Activated CD4-positive, alpha-beta T cell treated with anti-CD3 and anti-CD28 coated beads, Interleukin-2, amount 50 U/mL, for 1 hour (primary cell): ENCODE data around the gene GDF7.

Experiments used
- DNase-seq: peaks from one replicate; pipeline ENCODE4 v3.0.0-alpha.2; 2020

The GDF7 gene

DNA sequence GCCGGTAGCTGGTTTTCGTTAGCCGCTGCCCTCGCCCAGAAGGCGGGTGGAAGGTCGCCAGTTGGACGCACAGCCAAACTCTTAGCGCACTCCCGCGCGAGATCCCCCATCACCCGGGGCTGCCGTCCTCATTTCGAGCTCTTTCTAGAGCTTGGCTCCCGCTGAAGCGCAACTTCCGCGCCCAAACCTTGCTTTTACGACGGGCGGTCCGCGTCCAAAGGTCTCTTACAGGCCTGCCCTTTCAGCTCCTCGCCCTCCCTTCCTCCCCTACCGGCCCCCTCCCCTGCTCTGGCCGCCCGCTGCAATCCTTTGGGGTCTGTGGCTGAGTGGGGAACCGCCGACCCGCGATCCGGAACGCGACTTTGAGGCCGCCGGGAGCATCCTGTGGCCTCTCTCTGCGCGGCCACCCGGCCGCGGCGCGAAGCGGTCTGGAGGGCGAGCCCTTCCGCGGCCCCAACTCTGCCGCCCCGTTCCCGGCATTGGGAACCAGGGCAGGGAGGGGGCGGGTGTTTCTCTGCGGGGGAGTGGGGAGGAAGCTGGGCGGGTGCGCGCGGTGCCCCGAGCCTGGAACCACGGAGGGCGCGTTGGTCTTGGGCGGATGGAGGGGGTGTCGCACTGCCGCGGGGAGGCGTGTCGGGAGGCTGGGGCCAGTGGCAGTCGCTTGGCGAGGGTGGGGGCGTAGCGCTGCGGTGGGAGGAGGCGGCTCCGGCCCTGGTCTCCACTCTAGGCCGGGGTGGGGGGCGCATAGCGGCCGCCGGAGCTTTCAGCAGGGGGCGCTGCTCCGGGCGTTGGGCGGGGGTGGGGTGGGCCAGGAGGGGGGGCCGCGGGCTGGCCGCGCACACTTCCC lies at the start of gene GDF7:
Gene GDF7 (plus strand): TSS at position 841 of the 847 bp plus-strand sequence. CDS start 96 bp downstream, outside the sequence.
- no peak for DNase-seq

- no peak for DNase-seq
Measured at GRCh38 chr2:20617892-20618467, 49.0 kb upstream of the GDF7 start.

DNA sequence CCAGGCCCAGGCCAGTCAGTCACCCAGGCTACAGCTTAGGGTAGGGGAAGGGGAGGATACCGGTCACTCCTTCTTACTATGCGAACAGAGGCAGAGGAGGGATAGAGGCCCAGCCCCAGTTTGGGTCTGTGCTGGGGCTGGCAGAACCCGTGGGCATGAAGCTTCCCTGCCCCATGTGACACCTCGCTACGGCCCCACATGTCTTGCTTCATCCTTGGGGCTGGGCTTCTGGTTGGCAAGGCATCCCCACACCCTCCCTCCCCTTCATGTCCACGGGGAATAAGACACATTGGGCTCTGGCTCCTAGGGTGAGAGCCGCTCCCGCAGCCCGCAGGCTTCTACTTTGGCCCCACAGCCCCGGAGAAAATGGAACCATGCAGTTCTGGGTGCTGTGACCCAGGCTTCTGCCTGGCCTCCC lies 48.5 kb upstream of the GDF7 start:
- DNase-seq = no peak

DNA sequence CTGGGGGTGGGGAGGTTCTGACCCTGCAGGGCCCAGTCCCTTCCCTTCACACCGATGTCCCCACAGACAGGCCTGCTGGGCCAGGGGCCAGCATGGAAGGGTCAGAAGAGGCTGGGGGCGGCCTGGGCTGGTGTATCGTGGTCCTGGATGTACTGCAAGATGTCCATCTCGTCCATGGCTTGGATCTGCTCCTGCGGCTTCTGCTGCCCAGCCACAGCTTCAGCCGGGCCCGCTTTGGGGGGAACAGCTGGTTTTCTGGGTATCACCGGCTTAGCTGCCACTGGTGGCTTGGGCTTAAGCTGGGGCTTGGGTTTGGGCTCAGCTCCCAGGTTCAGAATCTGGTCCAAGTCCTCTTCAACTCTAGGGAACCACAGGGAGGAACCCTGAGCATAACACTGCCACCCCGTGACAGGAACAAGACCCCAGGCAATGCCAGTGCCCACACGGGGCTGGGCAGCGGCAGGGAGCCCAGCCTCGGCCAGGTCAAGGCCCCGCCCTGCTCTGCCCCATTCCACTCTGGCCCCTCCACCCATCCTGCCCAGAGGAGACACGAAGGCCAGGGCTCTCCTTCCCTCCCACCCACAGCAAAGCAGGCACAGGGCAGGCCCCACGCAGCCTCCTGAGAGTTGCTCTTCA lies 47.9 kb upstream of the GDF7 start:
- no peak for DNase-seq

DNA sequence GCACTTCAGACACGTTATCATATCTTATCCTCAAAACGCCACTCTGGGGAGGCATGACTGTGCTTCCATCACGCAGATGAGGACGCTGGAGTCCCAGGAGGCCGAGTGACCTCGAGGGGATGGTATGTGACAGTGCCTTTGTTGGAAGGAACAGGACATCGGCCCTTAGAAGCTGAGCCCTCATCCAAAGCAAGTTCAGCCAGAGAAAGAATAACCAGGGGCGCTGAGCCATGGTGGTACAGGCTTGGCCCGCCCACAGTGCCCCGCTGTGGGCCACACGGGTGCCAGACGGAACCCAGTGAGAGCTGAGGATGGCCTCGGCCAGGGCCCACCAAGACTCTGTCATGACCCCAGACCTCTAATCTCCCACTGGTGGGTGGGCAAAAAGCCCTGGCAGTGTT lies 47.3 kb upstream of the GDF7 start:
- no peak for DNase-seq

DNA sequence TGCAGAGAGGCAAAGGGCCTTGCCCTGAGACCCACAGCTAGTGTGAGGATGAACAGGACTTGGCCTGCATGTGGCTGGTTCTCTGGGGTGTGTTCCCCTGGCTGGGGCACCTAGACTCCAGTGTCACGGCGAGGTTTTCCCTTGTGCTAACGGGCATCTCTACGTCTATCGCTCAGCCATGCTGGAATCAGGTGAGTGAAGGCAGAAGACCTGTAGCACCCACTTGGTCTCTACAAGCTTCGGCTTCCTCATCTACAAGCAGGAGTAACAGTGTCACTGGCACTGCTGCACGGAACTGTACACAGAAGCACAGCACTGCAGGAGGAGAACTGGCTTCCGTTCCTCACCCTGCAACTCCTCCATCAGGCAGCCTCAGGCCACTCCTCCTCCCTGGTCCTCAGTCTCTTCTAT lies 46.7 kb upstream of the GDF7 start:
- no peak for DNase-seq

- DNase-seq = no peak
Measured at GRCh38 chr2:20620696-20621365, 46.1 kb upstream of the GDF7 start.

- no peak for DNase-seq
Measured at GRCh38 chr2:20621366-20622295, 45.3 kb upstream of the GDF7 start.

DNA sequence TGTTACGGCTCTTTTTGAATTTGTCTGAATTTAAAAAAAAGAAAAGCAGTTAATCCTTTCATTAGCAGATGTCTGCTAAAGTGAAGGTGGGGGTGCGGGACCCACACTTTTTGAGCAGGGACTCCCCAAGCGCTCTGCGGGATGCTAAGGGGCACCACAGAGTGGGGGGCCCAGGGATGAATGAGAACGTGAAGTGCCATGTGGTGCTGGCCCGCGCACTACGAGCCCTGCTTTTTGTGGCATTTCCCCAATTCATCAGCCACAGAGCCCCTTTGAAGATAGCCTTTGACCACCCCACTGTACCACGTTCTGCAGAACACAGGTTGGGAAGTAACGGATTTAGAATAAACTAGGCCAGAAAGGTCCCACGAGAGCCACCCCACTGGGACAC lies 44.7 kb upstream of the GDF7 start:
- no peak for DNase-seq

DNA sequence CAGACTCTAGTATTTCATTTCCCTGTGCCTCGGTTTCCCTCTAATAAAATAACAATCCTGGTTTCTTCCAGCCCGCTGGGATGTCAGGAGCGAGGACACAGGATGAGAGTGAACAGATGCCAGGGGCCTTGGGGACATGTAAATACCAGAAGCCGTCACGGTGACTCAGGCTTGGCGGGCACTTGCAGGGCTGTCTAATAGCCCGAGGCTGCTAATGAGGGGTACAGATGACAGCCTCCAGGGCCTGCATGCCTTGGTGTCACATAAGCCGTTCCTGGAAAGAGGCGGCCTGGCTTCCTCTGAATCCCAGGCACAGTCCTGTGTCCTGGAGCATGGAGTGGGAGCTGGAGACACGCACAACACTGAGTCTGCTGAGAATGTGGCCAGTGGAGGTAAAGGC lies 44.2 kb upstream of the GDF7 start:
- no peak for DNase-seq

DNA sequence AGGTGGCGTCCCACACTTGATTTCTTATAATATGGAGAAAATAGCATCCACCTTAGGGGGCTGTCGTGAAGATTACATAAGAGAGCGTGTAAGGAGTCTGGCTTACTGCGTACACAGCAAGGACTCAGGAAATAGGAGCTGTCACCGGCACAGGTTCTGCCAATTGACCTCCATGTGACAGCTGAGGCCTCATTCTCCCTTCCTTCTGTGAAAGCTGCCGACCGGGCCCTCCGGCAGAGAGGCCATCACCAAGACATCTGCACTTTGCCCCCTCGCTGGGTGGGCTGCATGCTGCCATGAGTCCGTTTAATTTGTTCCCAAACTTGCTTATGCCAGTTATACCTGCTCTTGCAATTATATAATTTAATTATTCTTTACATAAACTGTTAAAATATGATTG lies 43.7 kb upstream of the GDF7 start:
- DNase-seq = no peak

- DNase-seq = no peak
Measured at GRCh38 chr2:20623741-20624155, 43.2 kb upstream of the GDF7 start.

DNA sequence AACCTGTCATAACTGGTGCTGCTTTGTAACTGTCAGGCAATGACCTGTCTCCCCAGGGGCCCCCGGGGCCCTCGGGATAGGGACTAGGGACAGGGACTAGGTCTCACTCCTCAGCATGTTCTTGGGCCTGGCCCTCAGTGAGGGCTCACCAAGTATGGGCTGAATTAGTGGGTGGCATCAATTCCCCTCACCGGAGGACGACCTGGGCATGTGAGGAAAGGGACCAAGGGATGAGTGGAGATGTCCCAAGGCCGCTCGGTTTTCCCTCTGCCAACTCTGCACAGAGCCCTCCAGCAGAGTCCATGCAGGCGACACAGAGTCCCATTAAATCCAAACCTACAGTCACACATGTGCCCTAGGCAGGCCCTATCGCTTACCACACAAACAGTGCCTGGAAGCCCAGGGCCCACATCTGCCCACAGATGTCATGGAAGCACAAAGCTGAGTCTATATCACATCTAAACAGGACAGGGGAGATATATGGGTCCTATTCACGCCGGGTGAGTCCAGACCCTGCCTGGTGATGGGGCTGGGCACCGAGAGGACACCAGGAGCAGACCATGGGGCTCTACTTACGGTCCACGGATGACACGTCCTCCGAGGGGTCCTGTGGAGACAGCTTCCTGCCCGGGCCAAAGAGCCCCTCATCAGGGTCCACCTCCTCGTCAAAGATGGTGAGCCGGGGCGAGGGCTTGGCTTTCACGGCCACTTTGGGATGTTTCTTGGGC lies 42.6 kb upstream of the GDF7 start:
- no peak for DNase-seq

GRCh38 chr2:20624884-20625485 lies 42.0 kb upstream of the GDF7 start:
- no peak for DNase-seq

DNA sequence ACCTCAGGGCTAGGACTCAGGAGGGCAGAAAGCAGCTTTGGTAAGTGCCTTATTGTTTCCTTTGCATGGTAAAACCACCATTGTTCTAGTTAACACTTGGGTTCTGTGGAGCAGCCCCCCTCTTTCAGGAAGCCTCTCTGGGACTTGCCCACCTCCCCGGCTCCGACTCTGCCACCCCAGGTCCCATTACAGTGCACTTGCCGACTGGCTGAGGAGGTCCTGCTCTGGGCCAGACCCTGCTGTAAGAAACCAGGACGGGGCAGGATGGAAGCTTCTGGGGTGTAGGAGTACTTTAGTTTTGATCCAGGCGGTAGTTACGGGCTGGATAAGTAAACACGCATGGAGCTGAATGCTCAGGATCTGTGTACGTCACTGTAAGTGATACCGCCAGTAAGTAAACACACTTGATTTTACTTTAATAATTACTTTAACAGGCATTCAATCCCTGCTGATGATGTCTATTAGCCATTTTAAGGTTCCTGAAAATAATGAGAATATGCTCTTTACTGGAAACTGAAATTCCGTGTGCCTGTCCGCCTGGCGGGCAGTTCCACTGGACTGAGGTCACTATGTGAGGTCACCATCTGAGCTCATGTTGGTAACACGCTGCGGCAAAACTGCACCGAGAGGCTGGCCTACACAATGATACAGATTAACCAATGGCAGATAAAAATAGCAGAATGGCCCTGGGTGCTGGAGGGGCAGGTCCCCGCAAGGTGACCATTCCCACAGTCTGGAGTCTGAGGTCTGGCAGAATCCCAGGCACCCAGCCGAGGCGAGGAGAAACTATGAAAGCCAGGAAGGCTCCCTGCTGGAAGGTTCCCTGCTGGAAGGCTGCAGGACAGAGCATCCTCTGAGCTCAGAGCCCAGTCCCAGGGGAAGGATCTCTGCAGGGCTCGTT lies 41.2 kb upstream of the GDF7 start:
- no peak for DNase-seq

DNA sequence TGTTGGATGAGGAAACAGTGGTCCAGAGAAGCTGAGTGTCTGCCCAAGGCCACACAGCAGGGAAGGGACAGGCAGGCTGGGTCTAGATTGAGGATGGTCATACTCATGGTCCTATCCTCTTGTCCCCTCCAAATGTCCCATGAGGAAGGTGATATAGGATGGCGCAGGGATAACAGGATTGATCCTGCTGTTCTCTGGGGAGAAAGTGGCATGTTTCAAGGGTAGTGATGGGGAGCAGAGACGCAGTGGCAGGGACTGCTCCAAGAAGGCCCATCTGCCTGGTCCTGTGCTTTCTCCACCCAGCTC lies 40.6 kb upstream of the GDF7 start:
- no peak for DNase-seq

- DNase-seq = no peak
Measured at GRCh38 chr2:20626698-20627513, 40.0 kb upstream of the GDF7 start.

- DNase-seq = no peak
Measured at GRCh38 chr2:20627712-20628380, 39.1 kb upstream of the GDF7 start.

DNA sequence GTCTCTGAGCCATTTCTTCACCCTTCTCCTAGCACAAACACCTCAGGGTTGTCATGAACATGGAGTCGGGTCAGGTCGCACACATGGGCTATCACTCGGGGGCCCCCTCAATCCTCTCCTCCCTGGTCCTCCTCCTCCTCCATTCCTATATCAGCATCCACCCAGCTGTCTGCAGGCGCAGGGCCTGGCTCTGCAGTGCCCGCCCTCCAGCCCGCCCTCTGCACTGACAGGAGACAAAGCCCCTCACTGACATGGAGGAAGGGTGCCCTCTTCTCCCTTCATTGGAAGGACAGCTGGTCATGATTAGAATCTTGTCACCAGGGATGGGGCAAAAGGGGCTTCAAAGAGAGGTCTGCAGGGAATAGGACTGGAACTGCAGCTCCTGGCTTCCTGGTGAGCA lies 37.8 kb upstream of the GDF7 start:
- no peak for DNase-seq
